A549 treated with AZD2906 at 1 μM for 4 hours (cell line): ENCODE measurements around the gene ZBTB43. TPM values are rescaled to one million over a fixed set of nuclear protein-coding genes. Genes with fewer than 3 reads are reported as not detected.

ENCODE experiments used
- total RNA-seq: library from RNA; stranded (reverse); fragments of 200-300 nt; extraction: Qiagen RNA extraction; gene quantifications from 5 replicates; pipeline ENCODE4 v1.2.3, GENCODE V29; 2022

The ZBTB43 gene, protein sequence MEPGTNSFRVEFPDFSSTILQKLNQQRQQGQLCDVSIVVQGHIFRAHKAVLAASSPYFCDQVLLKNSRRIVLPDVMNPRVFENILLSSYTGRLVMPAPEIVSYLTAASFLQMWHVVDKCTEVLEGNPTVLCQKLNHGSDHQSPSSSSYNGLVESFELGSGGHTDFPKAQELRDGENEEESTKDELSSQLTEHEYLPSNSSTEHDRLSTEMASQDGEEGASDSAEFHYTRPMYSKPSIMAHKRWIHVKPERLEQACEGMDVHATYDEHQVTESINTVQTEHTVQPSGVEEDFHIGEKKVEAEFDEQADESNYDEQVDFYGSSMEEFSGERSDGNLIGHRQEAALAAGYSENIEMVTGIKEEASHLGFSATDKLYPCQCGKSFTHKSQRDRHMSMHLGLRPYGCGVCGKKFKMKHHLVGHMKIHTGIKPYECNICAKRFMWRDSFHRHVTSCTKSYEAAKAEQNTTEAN
- total RNA-seq: 6.2 to 10.9 TPM (median 6.8 TPM) in 5 replicates

GRCh38 chr9:126804696-126805553 is at the start of gene ZBTB43:
TSS of gene ZBTB43 (plus strand) at chr9:126805040. CDS start at chr9:126832510, 27,470 bp downstream.

DNA sequence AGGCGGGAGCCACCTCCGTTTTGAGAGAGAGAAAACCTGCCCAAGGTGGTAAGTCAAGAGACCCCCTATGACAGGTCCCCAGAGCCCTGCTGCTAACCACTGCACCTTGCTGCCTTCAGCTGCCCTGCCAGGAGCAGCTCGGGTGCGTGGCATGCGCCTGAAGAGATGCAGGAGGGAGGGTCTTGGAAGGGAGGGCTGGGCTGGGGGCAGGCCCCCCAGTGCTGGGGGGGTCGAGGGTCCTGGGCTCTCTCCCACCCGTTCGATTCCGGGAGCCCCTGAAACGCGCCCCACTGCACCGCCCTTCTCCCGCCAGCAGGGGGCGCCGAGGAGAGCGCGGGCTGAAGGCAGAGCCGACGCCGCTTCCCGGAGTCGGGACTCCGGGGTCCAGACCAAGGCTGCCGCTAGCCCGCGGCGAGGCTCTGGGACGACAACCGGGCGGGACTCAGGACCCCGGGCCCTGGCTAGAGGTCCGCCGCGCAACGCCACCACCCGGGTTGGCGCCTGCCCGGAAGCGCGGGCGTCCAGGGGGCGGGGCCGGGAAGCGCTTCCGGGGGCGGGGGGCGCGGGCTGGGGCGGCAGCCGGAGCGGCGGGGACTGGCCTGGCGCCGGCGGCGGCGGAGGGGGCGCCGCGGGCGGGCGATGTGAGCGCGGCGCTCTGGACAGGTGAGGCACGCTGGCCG is 55.4 kb downstream of the ZBTB43 start, which contains the start of gene ZBTB34:
Gene ZBTB34 (plus strand): TSS at position 563 of the 680 bp plus-strand sequence. CDS start 18,761 bp downstream, outside the sequence.

Other genes with a start within 250 kb of the ZBTB43 start
- gene LMX1B, start 191.1 kb upstream of the ZBTB43 start, total RNA-seq: 1.1 to 1.5 TPM (median 1.3 TPM) in 5 replicates
- gene ZBTB34, start 55.6 kb downstream of the ZBTB43 start, total RNA-seq: 3.0 to 3.9 TPM (median 3.4 TPM) in 5 replicates
- gene RALGPS1, start 109.7 kb downstream of the ZBTB43 start, total RNA-seq: 1.4 to 2.2 TPM (median 1.6 TPM) in 5 replicates